Renal cortex interstitium (tissue), 11 donors: ENCODE measurements around the gene PSMC5. TPM values are rescaled to one million over a fixed set of nuclear protein-coding genes. Genes with fewer than 3 reads are reported as not detected.
"Not testable (repeated sequence)": the region's sequence is repeated elsewhere in the genome, so short reads cannot be mapped to it uniquely, and the experiment has no call there.

Experiments
- DNase-seq, 11 donors: peaks; one replicate each; pipeline ENCODE4 v3.0.0-alpha.2; 2013; ENCODE audit warnings: low read depth in 9 of 11, low spot score in 4 of 11; ENCODE audit errors: extremely low read depth in 1 of 11
- polyA plus RNA-seq, 3 donors: library from polyadenylated mRNA; unstranded; fragments of 120-200 nt; gene quantifications; one replicate each; pipeline ENCODE4 v1.2.1, GENCODE V29; 2013; ENCODE audit not compliant: insufficient read length in 3 of 3

The PSMC5 gene
- polyA plus RNA-seq, 3 donors = 175 to 204 (median 203) TPM

GRCh38 chr17:63847525-63848249, 20.5 kb downstream of the PSMC5 start:
- DNase-seq = no peak

- DNase-seq = peak in 9 of 11 donors; percentile 76 to 86 (median 81)
Observed at GRCh38 chr17:63848834-63849689, 21.8 kb downstream of the PSMC5 start.

- no peak for DNase-seq
Observed at GRCh38 chr17:63850401-63850800, 23.2 kb downstream of the PSMC5 start.

DNA sequence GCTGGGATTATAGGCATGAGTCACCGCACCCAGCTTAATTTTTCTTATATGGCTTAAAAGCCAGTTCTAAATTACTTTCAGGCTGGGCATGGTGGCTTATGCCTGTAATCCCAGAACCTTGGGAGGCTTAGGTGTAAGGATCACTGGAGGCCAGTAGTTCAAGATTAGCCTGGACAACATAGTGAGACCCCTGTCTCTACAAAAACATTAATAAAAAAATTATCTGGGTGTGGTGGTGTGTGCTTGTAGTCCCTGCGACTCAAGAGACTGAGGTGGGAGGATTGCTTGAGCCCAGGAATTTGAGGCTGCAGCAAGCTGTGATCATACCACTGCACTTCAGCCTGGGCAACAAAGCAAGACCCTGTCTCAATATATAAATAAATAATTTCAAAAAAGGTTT, 26.0 kb downstream of the PSMC5 start:
- no peak for DNase-seq

DNA sequence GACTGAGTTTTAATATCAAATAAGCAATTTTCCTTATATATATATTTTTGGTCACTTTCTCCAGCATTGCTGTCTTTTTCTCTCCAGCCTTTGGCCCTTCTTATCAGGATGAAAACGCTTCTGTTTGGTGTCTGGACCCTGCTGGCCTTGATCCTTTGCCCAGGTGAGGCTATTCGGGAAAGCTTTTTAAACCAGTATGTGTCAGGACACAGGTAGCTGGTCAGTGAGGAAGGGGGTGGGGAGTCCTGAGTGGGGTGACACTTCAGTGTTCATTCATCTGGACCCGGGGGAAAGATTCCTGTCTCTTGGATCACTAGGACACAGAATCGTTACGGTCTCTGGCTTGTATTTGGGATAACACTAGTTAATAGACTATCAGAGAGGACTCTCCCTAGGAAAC, 27.5 kb downstream of the PSMC5 start:
- no peak for DNase-seq

DNA sequence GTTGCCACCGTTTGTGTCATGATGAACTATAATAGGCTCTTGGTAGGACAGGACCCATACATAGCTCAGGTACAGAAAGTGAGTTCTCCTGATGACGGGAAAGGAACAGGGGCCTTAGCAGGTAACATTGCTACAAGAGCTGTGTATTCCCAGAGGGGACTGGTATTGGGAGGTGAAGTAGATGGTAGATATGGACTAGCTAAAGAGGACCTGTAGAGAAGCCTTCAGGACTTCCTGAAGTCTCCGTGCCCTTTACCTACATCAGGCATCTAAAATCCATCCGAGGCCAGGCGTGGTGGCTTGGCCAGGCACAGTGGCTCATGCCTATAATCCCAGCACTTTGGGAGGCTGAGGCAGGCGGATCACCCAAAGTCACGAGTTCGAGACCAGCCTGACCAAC, 28.0 kb downstream of the PSMC5 start:
- no peak for DNase-seq

- DNase-seq = not testable (repeated sequence)
Observed at GRCh38 chr17:63856425-63856824, 29.2 kb downstream of the PSMC5 start.

GRCh38 chr17:63859257-63859656, 32.0 kb downstream of the PSMC5 start:
- no peak for DNase-seq

GRCh38 chr17:63866625-63867024, 39.4 kb downstream of the PSMC5 start:
- DNase-seq = not testable (repeated sequence)

DNA sequence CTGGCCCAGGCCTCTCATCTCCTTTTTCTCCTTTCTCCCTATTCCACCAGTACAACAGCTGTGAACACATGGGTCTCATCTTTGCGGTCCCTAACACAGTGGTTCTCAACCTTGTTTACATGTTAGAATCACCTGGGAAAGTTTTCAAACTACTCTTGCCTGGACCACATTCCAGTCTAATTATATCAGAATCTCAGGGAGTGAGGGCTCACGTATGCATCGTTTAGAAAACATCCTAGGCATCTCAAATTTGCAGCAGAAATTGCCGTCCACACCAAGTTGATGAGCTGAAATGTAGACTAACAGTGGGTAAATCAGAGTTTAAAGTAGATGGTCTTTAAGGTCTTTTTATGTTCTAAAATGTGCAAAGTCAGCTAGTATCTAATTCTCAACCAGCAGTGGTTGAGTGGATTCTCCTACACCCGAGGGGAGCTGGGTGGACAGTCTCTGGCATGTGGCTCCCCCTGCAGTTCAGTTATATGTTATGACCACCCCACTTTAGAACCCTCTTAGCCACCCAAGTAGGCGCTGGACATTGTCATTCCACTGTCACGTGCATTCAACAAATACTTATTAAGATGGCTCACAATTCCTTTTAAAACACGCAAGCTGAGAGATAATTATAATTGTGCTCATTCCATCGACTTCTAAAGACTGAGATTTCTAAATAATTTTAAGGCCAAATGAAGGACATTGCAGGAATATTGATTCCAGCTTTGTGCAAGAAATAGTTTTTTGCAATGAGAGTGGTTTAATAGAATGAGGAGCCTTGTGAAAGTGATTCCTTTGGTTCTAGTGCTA, 42.5 kb downstream of the PSMC5 start:
- not testable (repeated sequence) for DNase-seq

DNA sequence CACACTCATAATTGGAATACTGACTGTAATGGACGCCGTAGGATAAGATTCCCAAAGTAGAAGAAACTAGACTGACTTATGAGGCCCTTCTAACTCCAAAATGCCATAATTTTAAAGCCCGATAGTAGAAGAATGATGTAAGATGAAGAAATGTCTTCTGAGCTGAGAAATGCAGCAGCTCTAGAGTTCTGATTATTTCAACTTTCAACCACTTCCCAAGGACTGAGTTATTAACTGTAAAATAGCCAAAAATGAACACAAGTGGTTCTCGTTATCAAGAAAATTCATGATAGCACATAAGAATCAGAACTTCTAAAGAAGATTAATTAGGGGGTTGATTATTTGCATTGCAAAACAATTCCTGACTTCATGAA, 43.0 kb downstream of the PSMC5 start:
- not testable (repeated sequence) for DNase-seq

DNA sequence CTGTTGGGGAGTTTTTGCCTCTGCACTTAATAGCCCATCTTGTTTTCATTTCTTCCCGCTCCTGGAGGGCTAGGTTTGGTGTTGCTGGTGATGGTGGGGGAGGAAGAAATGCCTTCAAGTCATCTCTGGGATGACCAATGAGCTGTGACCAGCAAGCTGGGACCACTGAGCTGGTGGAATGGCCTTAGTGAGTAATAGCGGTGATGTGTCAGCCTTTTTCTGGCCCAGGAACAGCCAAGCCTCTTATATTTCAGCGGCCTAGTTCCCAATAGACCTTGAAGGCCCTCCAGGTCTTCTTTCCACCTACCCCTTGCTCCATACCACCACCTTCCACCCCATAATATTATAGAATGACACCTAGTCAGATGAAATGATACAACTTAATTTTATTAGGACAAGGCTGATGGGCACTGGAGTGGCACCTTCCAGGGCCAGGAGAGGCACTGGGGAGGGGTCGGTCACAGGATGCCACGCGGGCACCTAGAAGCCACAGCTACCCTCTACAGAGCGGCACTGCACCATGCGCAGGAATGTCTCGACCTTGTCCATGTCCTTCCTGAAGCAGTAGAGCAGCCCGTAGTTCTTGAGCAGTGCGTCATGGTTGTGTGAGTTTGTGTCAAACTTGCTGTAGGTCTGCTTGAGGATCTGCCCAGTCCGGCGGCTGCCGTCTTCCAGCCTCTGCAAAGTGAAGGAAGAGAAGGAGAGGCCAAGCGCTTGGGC, 44.6 kb downstream of the PSMC5 start:
- not testable (repeated sequence) for DNase-seq

DNA sequence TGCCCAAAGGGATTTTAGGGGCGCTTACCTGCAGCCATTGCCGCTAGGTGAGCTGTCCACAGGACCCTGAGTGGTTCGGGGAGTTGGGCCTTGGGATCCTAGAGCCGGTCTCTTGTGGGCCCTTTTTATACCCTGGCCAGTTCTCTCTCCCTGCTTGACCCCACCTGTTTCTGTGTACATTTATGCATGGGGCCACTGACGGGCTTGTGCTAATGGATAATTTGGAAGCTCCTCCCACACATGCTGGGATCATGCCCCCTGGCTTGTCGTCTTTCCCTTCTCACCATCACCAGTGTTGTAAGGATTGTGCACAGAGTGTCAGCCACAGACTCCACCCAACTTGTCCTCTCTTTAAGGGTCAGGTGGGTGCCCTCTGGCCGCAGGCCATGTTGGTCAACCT, 46.3 kb downstream of the PSMC5 start, which contains the start of gene CSH2:
TSS of gene CSH2 (minus strand) at position 101 of the 400 bp plus-strand sequence. CDS start at position 38, 63 bp downstream.
- not testable (repeated sequence) for DNase-seq

- DNase-seq = not testable (repeated sequence)
Observed at GRCh38 chr17:63874061-63874626, 46.9 kb downstream of the PSMC5 start.

DNA sequence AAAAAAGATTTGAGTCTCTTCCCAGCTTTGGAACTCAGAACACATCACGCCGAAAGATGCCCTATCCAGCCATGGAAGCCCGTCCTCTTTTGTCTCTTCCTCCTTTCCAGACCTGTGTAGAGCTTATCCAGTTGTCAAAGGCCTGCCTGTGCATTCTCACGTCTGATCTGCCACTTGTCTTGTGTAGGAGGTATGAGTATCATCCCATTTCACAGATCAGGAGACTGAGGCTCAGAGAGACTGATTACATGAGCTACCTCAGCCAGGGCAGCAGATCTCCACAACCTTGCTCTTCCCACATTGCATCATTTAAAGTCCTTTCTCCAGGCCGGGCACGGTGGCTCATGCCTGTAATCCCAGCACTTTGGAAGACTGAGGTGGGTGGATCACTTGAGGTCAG, 47.5 kb downstream of the PSMC5 start:
- DNase-seq = not testable (repeated sequence)

- not testable (repeated sequence) for DNase-seq
Observed at GRCh38 chr17:63878413-63878812, 51.2 kb downstream of the PSMC5 start.

DNA sequence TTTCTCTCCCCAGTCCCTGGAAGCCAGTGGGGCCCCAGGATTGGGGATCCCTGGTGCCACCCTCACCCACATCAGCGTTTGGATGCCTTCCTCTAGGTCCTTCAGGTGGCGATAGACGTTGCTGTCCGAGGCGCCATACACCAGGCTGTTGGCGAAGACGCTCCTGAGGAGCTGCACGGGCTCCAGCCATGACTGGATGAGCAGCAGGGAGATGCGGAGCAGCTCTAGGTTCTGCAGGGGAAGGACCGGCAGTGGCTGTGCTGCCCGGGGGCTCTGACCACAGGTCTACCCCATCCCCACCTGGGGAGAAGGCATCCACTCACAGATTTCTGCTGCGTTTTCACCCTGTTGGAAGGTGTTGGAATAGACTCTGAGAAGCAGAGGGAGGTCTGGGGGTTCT, 53.5 kb downstream of the PSMC5 start:
- DNase-seq = no peak

DNA sequence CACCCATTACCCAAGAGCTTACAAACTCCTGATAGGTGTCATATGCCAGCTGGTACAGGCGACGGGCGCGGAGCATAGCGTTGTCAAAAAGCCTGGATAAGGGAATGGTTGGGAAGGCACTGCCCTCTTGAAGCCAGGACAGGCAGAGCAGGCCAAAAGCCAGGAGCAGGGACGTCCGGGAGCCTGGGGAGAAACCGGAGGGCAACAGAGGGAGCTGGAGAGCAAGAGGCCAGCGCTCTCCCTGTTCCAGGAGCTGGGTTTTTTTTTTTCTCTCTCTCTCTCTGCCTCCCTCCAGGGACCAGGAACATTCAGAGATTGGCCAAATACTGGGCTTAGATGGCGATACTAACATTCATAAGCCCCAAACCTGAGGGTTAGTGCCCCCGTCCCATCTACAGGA, 54.1 kb downstream of the PSMC5 start:
- not testable (repeated sequence) for DNase-seq
